AG04449 (cell line): Measurements from ENCODE around the gene WWC2.
"Not testable (repeated sequence)": the region's sequence is repeated elsewhere in the genome, so short reads cannot be mapped to it uniquely, and the experiment has no call there.

ENCODE experiments used
- CTCF ChIA-PET: fragments of 350-600 bp; formaldehyde crosslinking; extraction: SDS; loops from one replicate; lab custom pipeline; 2021; ENCODE audit warnings: antibody characterized with exemption; lab: Yijun Ruan, JAX
- POLR2A ChIA-PET: fragments of 400-600, 350-600 bp; formaldehyde crosslinking; extraction: SDS; loops from one replicate; lab custom pipeline; 2020; ENCODE audit warnings: antibody characterized with exemption, inconsistent platforms; lab: Yijun Ruan, JAX
- DNase-seq: peaks from one replicate; pipeline ENCODE4 v3.0.0-alpha.2; 2010; ENCODE audit warnings: low read depth, low spot score
- H3K4me3 ChIP-seq: 2 replicates; pipeline ENCODE4 v1.5.1; 2011; ENCODE audit warnings: low read depth, mild to moderate bottlenecking, control low read depth, low read length
- TF ChIP-seq, protein P1 (sequence below): IDR thresholded peaks from one replicate; pipeline ENCODE4 v1.5.1; 2011; ENCODE audit warnings: mild to moderate bottlenecking, moderate library complexity, low read length, control low read depth, inconsistent platforms; ENCODE audit not compliant: insufficient read depth; ENCODE audit errors: missing control alignments

WWC2 gene

DNA sequence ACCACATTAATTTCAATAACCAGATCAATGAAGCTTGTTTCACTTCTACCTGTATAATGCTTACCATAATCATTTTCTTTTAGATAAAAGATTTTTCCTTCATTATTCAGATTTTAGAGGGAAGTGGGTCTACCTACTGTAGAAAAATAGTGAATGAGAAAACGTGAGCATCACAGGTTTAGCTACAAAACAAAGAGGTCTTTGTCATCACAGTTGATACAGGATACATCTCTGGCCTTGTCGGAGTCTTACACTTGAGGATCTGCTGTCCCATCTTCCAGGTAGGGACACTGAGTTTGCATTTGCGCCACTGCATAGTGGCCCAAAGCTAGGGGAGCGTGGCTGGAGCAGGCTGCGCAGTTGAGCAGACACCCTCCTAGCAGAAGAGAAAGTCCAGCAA is 222.5 kb downstream of the WWC2 start:
- TF ChIP-seq, protein P1, sequence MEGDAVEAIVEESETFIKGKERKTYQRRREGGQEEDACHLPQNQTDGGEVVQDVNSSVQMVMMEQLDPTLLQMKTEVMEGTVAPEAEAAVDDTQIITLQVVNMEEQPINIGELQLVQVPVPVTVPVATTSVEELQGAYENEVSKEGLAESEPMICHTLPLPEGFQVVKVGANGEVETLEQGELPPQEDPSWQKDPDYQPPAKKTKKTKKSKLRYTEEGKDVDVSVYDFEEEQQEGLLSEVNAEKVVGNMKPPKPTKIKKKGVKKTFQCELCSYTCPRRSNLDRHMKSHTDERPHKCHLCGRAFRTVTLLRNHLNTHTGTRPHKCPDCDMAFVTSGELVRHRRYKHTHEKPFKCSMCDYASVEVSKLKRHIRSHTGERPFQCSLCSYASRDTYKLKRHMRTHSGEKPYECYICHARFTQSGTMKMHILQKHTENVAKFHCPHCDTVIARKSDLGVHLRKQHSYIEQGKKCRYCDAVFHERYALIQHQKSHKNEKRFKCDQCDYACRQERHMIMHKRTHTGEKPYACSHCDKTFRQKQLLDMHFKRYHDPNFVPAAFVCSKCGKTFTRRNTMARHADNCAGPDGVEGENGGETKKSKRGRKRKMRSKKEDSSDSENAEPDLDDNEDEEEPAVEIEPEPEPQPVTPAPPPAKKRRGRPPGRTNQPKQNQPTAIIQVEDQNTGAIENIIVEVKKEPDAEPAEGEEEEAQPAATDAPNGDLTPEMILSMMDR = no peak
- H3K4me3 ChIP-seq = no peak overlapping the region
- CTCF ChIA-PET = no interaction called here
- POLR2A ChIA-PET = no interaction called here
- no peak for DNase-seq

DNA sequence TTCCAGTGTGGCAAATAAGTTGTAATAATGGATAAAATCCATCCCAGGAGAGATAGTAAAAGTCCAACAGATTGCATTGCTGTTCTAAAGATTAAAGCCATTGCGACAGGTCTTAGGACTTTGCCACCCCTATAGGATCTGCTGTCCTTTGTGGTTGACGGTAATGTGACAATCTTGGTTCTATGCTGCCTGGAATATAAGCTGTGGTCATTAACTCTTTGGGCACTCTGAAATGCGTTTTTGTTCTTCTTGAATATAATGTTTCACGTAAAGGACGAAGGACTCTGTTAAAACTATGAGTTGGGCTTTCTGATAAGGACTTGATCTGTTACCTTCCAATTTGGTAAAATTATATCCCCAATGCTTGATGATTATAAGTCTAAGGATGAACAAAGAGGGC is 223.3 kb downstream of the WWC2 start, which contains the start of gene CLDN24:
Gene CLDN24 (minus strand): TSS at position 101 of the 400 bp plus-strand sequence. CDS start 0 bp downstream, at position 101.
- H3K4me3 ChIP-seq = no peak within 1 kb of the TSS
- DNase-seq = no peak
- ChIA-PET CTCF (interaction anchor here (0.7 to 1.5 kb wide), 2 partner anchors 85 to 384 kb away, joined by 3 to 5 read pairs; no protein-coding TSS in a partner anchor), POLR2A (no interaction called here)
- TF ChIP-seq, protein P1 = no peak

DNA sequence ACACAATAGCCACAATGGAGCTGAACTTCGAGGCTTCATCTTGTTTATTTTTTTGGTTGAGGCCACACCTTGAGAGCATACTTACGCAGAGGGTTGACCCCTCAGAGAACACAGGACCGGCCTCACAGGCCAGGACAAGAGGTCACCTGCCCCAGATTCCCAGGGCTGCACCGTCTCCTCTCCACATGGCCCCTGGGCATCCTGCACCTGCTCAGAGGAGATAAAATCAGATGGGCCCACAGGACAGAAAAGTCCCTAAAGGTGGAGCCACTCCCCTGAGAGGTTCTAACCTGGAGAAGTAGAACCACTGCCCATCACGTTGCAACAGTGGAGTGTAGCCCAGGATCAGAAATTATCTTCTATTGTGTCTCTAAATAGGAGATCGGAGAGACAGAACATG is 224.2 kb downstream of the WWC2 start:
- TF ChIP-seq, protein P1 = no peak
- CTCF ChIA-PET = interaction anchor here (1.5 kb wide), 1 partner anchor 84 kb away, joined by 5 read pairs; no protein-coding TSS in a partner anchor
- POLR2A ChIA-PET = no interaction called here
- H3K4me3 ChIP-seq = no peak overlapping the region
- no peak for DNase-seq

DNA sequence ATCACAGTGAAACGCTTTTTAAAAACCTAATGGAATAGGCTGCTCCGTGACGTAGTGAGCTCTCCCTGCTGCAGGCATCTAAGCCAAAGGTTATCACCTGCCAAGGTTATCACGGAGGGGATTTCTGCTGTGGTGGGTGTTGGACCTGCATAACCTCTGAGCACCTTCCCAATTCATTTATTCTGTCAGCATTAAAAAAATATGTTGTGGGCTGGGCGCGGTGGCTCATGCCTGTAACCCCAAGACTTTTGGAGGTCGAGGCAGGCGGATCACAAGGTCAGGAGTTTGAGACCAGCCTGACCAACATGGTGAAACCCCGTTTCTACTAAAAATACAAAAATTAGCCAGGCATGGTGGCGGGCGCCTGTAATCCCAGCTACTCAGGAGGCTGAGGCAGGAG is 225.0 kb downstream of the WWC2 start:
- POLR2A ChIA-PET, H3K4me3 ChIP-seq, DNase-seq, CTCF ChIA-PET: not testable (repeated sequence)

DNA sequence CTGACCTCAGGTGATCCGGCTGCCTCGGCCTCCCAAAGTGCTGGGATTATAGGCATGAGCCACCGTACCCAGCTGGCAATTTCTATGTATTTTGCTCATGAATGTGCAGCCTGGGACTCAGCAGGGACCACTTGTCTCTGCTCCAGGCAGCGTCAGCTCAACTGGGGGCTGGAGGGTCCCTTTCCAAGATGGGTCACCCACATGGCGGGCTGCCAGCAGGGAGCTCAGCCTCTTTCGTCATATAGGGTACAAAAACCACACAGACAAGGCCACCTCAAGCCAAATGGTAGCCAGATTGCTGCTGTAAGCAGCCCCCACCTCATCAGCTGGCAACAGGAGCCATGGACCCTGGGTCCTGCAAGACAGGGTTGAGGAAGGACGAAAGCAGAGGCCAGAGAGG is 225.6 kb downstream of the WWC2 start:
- DNase-seq = no peak
- CTCF ChIA-PET = no interaction called here
- POLR2A ChIA-PET = no interaction called here
- TF ChIP-seq, protein P1 = no peak
- no peak overlapping the region for H3K4me3 ChIP-seq

DNA sequence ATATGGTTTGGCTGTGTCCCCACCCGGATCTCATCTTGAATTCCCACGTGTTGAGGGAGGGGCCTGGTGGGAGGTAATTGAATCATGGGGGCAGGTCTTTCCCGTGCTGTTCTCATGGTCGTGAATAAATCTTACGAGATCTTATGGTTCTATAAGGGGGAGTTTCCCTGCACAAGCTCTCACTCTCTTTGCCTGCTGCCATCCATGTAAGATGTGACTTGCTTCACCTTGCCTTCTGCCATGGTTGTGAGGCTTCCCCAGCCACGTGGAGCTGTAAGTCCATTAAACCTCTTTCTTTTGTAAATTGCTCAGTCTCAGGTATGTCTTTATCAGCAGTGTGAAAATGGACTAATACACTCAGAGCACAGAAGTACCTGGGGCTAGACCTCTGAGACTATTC is 227.3 kb downstream of the WWC2 start:
- CTCF ChIA-PET = interaction anchor here (1.0 kb wide), 1 partner anchor 81 kb away, joined by 3 read pairs; no protein-coding TSS in a partner anchor
- DNase-seq, POLR2A ChIA-PET, H3K4me3 ChIP-seq: not testable (repeated sequence)

DNA sequence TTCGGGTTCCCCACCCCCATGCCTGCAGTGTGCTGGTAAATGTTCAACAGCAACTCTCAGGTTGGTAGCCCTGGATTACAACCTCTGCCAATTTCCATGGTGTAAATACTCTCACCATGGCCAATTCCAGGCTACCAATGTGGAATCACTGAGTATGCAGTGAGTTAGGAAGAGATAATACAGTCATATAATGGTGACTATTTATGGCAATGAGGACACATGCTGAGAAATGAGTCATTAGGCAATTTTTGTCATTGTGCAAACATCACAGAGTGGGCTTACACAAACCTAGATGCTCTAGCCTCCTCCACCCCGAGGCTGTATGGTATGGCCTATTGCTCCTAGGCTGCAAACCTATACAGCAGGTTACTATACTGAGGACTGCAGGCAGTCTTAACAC is 227.8 kb downstream of the WWC2 start:
- TF ChIP-seq, protein P1 = no peak
- CTCF ChIA-PET = interaction anchor here (1.0 kb wide), 1 partner anchor 80 kb away, joined by 3 read pairs; no protein-coding TSS in a partner anchor
- H3K4me3 ChIP-seq = no peak overlapping the region
- POLR2A ChIA-PET = no interaction called here
- no peak for DNase-seq
